ENCODE measurements around the gene EXOC2.
"Not testable (repeated sequence)": the region's sequence is repeated elsewhere in the genome, so short reads cannot be mapped to it uniquely, and the experiment has no call there.

Gene EXOC2

GRCh38 chr6:641225-641985, 51.5 kb downstream of the EXOC2 start:
- no peak for DNase-seq (ENCODE audit: extremely low read depth in 1 of 2, low read depth in 1 of 2)

DNA sequence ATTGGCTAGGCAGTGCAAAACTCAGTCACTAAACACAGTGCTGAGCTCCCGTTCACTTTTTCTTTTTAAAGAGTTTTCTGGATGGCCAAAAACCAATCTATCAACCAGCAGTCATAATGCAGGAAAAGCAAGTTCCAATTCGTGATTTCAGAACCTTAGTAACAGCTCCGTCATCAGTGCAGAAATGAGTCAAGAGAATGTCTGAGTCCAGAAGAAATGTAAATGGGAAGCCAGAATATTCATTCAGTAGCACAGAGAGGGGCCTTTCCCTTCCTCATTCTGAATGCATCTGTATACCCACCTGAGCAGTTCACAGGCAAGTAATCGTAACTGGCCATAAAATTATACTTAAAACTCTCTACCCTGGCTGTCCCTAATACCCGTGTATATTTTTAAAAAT, 56.5 kb downstream of the EXOC2 start:
- DNase-seq (ENCODE audit: extremely low read depth in 1 of 2, low read depth in 1 of 2): no peak

DNA sequence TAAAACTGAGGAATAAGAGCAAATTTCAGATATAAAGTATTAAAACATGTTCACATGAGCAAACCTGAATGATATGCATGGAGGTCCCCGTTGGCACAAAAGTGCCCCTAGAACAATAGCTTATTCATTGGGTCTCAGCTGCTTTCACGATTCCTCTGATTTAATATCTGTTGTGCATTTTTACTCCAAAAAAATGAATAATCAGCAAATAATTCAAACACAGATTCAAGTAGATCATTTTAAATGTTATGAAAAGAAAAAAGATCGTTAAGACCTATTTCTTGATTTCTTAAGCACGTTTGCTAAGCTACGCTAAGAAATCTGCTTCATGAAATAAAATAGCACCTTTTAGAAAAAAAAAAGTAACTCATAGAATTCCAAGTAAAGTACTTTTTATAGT, 57.7 kb downstream of the EXOC2 start:
- DNase-seq (ENCODE audit: extremely low read depth in 1 of 2, low read depth in 1 of 2): no peak

DNA sequence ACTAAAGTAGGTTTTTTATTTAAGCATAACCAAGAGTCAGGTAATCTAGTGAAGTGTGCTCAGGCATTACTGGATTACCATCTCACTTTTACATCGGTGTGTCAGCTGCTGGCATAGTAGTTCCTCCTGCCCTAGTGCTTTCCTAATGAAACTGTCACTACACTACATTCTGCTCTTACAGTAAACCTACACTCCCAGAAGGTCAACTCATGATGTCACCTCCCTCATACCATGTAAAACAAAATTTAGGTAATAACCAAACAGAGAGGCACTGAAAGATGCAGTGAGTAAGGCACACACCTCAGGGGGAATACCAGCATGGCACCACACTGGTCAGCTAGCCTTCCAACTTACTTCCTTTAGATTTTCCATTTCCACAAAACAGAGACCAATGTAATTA, 59.3 kb downstream of the EXOC2 start:
- no peak for DNase-seq (ENCODE audit: extremely low read depth in 1 of 2, low read depth in 1 of 2)

- no peak for DNase-seq (ENCODE audit: extremely low read depth in 1 of 2, low read depth in 1 of 2)
Measured at GRCh38 chr6:628766-629165, 64.2 kb downstream of the EXOC2 start.

GRCh38 chr6:626236-626635, 66.7 kb downstream of the EXOC2 start:
- DNase-seq (ENCODE audit: extremely low read depth in 1 of 2, low read depth in 1 of 2): no peak

DNA sequence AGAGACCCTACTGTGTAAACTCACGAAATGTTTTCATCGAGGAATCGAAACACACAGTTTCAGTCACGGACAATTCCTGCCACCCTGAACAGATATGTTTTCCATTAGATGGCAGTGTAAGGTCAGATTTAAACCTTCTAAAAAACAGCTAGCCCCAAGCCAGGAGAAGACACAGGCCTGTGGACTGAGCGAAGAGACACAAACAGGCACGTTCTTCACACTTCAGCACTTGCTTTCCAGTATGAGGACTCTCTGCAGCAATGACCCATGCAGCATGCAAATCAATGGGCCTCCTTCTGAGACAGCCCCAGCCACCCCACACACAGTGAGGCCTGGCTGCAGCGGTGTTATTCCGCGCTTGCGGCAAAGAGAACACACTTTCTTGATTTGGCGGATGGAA, 68.0 kb downstream of the EXOC2 start:
- DNase-seq (ENCODE audit: extremely low read depth in 1 of 2, low read depth in 1 of 2): no peak

DNA sequence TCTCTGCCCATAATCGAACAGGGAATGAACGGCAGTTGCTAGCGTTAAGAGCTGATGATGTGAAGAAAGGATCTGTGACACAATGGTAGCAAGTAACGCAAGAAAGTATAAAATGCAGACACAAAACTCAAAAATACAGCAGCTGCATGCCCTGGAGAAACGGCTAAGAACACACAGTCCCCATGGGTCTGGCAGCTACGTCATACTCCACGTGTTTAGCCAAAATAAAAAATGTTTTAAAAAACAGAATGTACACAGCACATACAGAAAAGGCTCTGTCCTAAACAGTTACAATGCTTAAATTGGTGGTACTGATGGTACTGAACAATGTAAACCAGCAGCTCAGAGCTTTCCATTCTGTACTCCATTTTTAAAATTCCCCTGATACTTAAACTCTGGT, 70.5 kb downstream of the EXOC2 start:
- DNase-seq (ENCODE audit: extremely low read depth in 1 of 2, low read depth in 1 of 2): no peak

GRCh38 chr6:621931-622330, 71.0 kb downstream of the EXOC2 start:
- no peak for DNase-seq (ENCODE audit: extremely low read depth in 1 of 2, low read depth in 1 of 2)

DNA sequence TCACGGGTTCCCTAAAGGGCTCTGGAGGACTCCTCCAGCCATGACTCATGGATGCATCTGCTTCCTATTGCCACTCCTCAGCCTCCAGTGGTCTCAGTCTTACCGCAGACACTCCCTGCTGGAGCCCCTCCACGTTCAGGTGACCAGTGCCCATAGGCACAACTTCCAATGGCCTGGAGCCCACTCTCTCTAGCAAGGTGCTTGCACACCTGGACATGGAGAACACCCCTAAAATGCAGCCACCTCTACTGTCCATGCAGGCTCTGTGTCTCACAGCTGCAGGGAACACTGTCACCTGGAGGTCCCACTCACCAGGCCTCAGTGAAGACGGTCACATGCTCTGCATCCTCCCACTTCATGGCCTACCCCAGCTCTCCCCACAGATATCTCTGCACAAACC, 72.0 kb downstream of the EXOC2 start:
- DNase-seq (ENCODE audit: extremely low read depth in 1 of 2, low read depth in 1 of 2): no peak

- no peak for DNase-seq (ENCODE audit: extremely low read depth in 1 of 2, low read depth in 1 of 2)
Measured at GRCh38 chr6:620166-620565, 72.8 kb downstream of the EXOC2 start.

GRCh38 chr6:617456-618100, 75.4 kb downstream of the EXOC2 start:
- no peak for DNase-seq (ENCODE audit: extremely low read depth in 1 of 2, low read depth in 1 of 2)

DNA sequence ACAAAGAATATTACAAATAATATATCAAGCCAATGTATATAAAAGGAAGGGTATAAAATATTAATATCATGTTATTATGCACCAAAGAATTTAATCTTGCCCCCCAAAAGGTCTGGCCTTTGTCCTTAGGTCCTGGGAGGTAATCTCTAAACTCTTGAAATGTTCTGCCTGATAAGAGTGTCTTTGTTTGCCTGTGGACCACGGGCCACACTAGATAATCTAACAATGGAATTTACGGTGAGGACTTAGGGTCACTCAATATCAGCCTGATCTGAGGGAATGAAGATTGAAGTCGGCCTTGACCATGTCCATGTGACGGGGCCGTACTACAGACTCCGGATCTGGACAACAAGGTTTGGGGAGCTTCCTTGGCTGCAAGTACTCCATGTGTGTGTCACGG, 79.0 kb downstream of the EXOC2 start:
- DNase-seq (ENCODE audit: extremely low read depth in 1 of 2, low read depth in 1 of 2): no peak

DNA sequence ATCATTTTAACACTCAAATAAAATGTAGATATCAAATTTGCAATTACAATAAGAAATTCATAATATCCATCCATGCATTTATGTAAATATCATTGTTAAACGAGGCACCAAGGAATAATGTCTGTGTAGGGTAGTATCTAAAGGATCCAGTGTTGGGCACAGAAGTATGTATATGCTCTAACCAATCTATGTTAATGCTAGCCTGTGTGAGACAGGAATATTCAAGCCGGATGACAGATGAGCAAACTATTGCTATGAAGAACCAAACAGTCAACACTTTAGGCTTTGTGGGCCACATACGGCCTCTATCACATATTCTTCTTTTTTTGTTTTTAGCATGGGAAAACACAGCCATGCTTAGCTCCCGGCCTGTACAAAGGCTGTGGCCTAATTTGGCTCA, 81.0 kb downstream of the EXOC2 start:
- DNase-seq (ENCODE audit: extremely low read depth in 1 of 2, low read depth in 1 of 2): no peak

GRCh38 chr6:610882-611281, 82.1 kb downstream of the EXOC2 start:
- no peak for DNase-seq (ENCODE audit: extremely low read depth in 1 of 2, low read depth in 1 of 2)

DNA sequence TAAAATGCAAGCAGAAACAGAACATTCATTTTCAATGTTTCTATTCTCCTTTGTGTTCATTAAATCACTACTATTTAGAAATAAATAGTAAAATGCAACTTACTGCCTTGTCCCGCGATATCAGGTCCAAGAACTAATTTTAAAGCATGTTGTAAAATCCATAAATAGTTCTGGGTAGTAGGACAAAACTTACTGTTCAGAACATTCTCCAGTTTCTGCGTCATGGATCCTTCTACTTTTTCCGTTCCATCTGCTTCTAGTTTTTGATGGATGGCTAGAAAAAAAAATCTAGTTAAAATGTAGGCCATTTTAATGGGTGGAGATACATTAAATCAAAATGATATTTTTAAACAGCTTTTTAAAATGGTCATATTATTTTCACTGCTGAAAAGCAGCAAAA, 83.0 kb downstream of the EXOC2 start:
- no peak for DNase-seq (ENCODE audit: extremely low read depth in 1 of 2, low read depth in 1 of 2)

- DNase-seq (ENCODE audit: extremely low read depth in 1 of 2, low read depth in 1 of 2): no peak
Measured at GRCh38 chr6:606829-607379, 86.0 kb downstream of the EXOC2 start.

GRCh38 chr6:605895-606294, 87.0 kb downstream of the EXOC2 start:
- DNase-seq (ENCODE audit: extremely low read depth in 1 of 2, low read depth in 1 of 2): not testable (repeated sequence)

- no peak for DNase-seq (ENCODE audit: extremely low read depth in 1 of 2, low read depth in 1 of 2)
Measured at GRCh38 chr6:604579-604978, 88.4 kb downstream of the EXOC2 start.

DNA sequence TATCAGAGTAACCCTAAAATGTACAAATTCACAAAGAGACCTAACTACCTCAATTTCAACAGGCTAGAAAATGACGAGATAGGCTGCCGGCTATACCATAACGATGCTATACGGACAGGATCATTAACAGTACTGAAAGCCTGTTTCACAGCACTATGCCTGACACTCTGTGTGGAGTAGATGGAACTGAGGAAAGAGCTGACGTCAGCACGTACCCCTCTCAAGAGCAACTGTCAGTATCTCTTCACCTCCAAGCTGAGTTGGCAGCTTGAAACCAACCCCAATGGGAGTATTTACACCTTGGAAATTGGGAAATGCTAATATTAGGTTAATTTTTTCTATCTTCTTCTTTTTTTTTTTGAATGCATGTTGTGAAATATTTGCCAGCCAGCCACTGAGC, 89.7 kb downstream of the EXOC2 start:
- DNase-seq (ENCODE audit: extremely low read depth in 1 of 2, low read depth in 1 of 2): no peak

DNA sequence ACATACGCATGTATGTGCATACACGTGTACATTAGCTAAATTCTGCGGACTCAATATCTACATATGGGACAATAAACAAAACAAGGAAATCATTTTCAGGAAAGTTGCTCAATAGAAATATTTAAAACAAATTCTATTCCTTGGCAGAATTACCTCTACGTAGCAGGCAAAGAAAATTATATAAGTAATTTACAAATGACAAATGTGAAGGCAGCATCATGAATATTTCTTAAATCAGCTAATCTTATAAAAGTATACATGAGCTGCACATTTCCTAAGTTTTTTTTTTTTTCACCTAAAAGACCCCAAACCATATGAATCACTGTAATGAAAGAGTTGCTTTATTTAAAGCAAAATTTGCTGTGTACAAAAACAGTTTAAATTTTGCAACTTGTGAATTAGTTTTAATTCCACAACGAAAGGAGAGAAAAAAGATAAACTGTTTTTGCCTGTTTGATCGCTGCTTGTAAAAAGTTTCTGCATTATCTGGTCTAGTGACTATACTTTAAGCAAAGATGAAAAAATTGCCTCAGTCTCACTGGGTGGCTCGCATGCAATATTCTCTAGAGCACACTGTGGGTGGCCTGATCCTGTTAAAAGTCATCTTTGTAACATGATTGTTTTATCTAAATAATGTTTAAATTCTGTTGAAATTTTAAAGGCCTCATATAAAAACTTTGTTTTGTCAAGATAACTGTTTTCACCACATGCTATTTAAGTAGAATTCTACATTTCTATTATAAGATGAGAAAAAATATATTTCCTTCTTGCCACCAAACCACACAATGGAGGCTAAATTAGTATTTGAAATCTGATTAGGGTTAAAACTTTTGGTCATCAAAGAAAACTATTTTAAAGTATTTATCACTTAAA, 93.1 kb downstream of the EXOC2 start:
- no peak for DNase-seq (ENCODE audit: extremely low read depth in 1 of 2, low read depth in 1 of 2)

- DNase-seq (ENCODE audit: extremely low read depth in 1 of 2, low read depth in 1 of 2): no peak
Measured at GRCh38 chr6:593907-594212, 99.1 kb downstream of the EXOC2 start.
